GM06990 (cell line): ENCODE results near the gene OR10C1.
"Not testable (repeated sequence)": the region's sequence is repeated elsewhere in the genome, so short reads cannot be mapped to it uniquely, and the experiment has no call there.

ENCODE experiments used
- DNase-seq: peaks from one replicate; pipeline ENCODE4 v3.0.0-alpha.2; 2011; ENCODE audit not compliant: insufficient read length; ENCODE audit errors: extremely low read depth
- H3K27me3 ChIP-seq: replicated peaks from 2 replicates; pipeline ENCODE4 v1.6.0; 2011; ENCODE audit warnings: low read length; ENCODE audit not compliant: control insufficient read depth, insufficient read depth
- H3K36me3 ChIP-seq: 2 replicates; pipeline ENCODE4 v1.5.1; 2011; ENCODE audit warnings: low read length; ENCODE audit not compliant: control insufficient read depth, insufficient read depth
- H3K4me3 ChIP-seq: replicated peaks from 2 replicates; pipeline ENCODE4 v1.5.1; 2011; ENCODE audit warnings: low read depth, mild to moderate bottlenecking, control low read depth, low read length
- TF ChIP-seq, protein P1 (sequence below): IDR thresholded peaks from 2 replicates; pipeline ENCODE4 v1.5.1; 2011; ENCODE audit warnings: low read length, control low read depth, mild to moderate bottlenecking, inconsistent platforms; ENCODE audit not compliant: insufficient read depth, poor library complexity, severe bottlenecking

OR10C1 gene

DNA sequence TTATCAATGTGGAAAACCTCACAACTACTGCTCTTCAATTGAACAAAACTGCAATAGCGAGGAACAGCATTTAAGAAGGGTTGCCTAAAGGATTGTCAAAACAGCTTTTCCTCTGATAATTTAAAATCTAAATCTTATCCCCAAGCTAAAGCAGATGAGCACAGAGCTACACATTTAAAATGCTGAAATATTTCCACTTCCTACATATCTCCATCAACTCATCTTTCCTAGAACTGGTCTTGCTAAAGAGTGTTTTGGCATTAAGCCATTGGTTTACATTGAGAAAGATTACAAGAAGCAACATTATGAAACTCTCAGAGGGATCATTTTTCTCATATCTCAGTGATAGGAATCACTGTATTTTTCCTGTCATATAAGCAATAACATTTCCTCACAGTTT is 3.6 kb downstream of the OR10C1 start:
- no peak for DNase-seq
- no peaks in the 10 kb centered on the region for H3K36me3 ChIP-seq
- no peaks in the 10 kb centered on the region for H3K27me3 ChIP-seq
- TF ChIP-seq, protein P1, sequence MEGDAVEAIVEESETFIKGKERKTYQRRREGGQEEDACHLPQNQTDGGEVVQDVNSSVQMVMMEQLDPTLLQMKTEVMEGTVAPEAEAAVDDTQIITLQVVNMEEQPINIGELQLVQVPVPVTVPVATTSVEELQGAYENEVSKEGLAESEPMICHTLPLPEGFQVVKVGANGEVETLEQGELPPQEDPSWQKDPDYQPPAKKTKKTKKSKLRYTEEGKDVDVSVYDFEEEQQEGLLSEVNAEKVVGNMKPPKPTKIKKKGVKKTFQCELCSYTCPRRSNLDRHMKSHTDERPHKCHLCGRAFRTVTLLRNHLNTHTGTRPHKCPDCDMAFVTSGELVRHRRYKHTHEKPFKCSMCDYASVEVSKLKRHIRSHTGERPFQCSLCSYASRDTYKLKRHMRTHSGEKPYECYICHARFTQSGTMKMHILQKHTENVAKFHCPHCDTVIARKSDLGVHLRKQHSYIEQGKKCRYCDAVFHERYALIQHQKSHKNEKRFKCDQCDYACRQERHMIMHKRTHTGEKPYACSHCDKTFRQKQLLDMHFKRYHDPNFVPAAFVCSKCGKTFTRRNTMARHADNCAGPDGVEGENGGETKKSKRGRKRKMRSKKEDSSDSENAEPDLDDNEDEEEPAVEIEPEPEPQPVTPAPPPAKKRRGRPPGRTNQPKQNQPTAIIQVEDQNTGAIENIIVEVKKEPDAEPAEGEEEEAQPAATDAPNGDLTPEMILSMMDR: no peak
- no peak overlapping the region for H3K4me3 ChIP-seq

GRCh38 chr6:29444031-29444430 is 4.9 kb downstream of the OR10C1 start:
- H3K36me3 ChIP-seq, H3K27me3 ChIP-seq, H3K4me3 ChIP-seq, DNase-seq: not testable (repeated sequence)

DNA sequence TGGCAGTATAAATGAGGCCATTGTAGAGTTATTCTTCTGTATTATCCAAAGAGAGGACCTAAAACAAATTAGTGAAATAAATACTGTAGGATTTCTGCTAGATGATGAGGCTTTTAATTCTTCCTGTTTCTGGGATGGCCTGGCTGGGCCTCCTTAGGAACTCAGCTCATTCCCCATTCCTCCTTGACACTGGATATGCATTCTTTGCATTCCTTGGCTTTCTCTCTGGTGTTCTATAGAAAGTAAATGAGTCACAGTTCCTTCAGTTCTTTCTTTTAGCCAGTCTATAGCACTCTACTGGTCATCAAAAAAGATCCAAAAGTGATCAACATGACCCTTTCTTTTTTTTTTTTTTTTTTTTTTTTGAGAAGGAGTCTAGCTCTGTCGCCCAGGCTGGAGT is 8.6 kb downstream of the OR10C1 start:
- Histone ChIP-seq H3K4me3 (no peak overlapping the region), H3K27me3 (no peaks in the 10 kb centered on the region), H3K36me3 (no peaks in the 10 kb centered on the region)
- TF ChIP-seq, protein P1: no peak
- no peak for DNase-seq

DNA sequence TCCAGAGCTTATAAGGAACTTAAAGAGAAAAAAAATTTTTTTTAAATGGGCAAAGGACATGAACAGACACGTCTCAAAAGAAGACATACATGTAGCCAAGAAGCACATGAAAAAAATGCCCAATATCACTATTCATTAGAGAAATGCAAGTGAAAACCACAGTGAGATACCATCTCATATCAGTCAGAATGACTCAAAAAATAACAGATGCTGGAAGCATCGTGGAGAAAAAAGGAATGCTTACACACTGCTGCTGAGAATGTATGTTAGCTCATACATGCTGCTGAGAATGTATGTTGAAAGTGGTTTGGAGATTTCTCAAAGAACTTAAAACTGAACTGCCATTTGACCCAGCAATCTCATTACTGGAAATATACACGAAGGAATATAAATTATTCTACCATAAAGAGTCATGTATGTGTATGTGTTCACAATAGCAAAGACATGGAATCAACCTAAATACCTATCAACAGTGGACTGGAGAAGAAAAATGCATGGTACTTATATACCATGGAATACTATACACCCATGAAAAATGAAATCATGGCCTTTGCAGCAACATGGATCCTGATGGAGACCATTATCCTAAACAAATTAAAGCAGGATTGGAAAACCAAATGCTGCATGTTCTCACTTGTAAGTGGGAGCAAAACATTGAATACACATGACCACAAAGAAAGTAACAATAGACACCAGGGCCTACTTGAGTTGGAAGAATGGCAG is 12.5 kb downstream of the OR10C1 start:
- H3K36me3 ChIP-seq: no peaks in the 10 kb centered on the region
- no peak for DNase-seq
- TF ChIP-seq, protein P1: no peak
- no peak overlapping the region for H3K4me3 ChIP-seq
- H3K27me3 ChIP-seq: no peaks in the 10 kb centered on the region

GRCh38 chr6:29456971-29457370 is 17.9 kb downstream of the OR10C1 start, which contains the start of the genes OR11A1 and OR2H1:
Gene OR11A1, minus strand, starts transcription at chr6:29457071. Its CDS starts 29,430 bp downstream, at chr6:29427641.
Gene OR2H1, plus strand, starts transcription at chr6:29457155. Its CDS starts 4,615 bp downstream, at chr6:29461770.
- Histone ChIP-seq H3K4me3 (no peak within 1 kb of the TSS), H3K36me3 (no peaks in the 10 kb centered on the region), H3K27me3 (no peaks in the 10 kb centered on the region; the same call in 1 of the 2 replicates)
- DNase-seq: no peak
- TF ChIP-seq, protein P1: no peak

- TF ChIP-seq, protein P1: no peak
- DNase-seq: no peak
- Histone ChIP-seq H3K27me3 (no peaks in the 10 kb centered on the region; the same call in 1 of the 2 replicates), H3K4me3 (no peak overlapping the region), H3K36me3 (no peaks in the 10 kb centered on the region)
These were observed 22.1 kb downstream of the OR10C1 start for GRCh38 chr6:29461021-29461814.
